ENCODE measurements around the gene CLDN8. TPM values are rescaled to one million over a fixed set of nuclear protein-coding genes. Genes with fewer than 3 reads are reported as not detected.

Gene CLDN8
- polyA plus RNA-seq, 1 donor = 48.9 TPM

DNA sequence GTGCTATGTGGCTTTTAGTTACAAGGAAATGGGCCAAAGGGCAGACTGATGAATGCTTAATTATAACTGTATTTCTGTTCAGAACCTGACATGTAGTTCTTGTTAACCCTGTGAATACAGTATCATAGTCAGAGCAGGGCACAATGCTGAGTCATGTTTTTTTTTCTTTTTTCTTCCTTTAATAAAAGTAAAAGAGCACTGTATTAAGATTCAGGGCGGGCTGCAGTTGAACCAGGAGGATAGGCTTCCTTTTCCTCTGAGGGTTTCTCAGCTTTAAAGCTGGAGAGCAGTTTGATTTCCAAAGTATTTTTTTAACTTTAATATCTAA is 8.7 kb downstream of the CLDN8 start:
- DNase-seq = no peak

DNA sequence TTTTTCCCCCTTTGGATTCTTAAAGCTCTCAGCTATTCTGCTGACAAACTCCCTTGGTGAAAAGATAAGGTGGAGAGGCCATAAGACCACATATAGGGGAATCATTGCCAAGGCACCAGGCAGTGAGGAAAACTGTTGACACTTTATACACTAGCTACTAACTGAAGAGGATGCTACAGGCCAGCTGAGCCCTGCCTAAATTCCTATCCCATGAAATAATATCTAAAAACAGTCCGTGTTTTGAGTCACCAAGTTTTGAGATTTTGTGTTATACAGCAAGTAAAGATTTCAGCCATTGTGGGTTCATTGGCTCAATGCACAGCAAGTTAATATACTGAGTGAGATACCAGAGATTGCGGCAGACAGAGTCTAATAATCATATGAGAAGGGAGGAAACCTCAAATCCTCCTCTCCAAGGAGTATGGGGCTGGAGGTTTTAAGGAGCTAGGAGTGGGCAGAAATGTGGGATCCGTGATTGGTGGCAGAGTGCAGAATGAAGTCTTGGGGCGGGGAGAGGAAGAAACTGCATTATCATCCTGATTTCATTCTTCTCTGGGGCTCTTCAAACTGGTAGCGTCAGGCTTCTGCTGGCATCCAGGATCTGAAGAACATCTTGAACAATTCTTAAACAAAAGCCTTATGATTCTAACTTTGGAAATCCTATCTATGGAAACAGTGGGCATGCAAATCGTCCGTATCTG is 9.2 kb downstream of the CLDN8 start:
- DNase-seq = no peak

DNA sequence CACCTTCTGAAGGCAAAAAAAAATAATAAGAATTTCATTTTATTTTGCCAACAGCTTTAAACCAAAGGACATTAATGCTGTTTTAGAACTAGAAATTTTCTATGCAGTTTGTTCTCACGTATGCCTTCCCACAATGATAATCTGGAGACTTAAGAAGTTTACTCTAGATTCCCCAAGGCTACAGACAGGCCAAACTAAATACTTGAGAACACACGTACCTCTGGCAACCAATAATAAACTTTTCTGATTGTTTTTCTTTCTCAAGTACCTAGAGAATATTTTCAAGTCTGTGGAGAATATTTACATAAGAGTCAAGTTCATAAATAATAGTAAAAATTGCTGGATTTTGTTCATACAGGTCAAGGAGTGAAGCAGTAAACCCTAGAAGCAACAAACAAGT is 15.9 kb downstream of the CLDN8 start:
- no peak for DNase-seq

DNA sequence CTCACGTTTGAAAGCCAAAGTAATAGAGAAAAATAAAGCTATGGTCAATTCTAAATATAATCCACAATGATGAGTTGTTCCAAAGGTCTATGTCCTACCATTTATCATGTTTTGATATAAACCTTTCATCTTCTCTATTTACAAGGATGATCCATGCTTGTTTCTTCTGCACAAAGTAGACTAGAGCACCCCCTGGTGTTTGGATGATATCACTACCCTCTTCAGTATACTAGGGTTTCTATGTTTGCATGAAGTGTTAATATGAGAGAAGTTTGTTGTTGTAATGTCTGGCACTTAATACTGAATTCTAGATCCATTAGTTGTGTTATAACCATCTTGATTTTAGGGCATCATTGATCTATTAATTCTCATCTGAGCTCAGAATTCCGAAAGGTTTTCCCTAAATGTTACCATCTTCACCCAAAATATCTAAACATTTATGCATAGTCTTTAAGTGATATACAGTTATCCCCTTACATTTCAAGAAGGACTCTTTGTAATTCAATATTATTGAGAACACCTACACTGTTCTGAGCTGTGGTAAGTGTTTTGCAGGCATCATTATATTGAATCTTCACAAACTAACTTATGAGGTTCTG is 21.1 kb downstream of the CLDN8 start:
- DNase-seq = peak; percentile 27

DNA sequence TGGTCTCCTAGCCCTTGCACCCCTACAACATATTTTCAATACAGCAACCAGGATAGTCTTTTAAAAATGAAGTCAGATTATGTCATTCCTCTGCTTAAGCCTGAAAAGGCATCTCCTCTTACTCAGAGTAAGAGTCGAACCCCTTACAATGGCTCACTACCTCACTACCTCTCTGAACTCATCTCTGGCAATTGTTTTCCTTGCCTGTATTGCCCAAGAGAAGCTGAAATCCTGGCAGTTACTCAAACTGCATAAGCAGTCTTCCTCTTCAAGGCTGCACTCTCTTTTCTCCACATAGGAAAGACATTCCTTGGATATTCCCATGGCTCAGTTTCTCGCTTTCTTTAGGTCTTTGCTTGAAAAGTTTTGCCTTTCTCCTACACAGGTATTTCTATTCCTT is 22.7 kb downstream of the CLDN8 start:
- DNase-seq = no peak

DNA sequence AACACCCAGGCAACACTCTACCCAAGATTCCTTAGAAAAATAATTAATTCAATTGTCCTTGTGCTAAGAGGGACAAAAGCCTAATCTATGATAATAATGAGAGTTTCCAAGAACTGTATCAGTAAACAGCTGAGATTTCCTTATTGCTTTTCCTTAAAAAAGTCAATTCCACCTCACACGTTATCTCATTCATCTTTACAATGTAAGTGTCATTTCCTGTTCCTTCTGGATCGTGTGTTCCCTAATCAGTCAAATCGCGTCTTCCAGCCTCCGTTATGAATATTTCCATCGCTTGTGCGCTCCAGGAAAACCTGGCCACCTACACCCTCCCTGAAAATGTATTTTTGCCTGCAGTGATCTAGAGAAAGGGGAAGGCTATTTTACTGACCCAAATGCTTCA is 25.3 kb downstream of the CLDN8 start:
- DNase-seq = no peak

DNA sequence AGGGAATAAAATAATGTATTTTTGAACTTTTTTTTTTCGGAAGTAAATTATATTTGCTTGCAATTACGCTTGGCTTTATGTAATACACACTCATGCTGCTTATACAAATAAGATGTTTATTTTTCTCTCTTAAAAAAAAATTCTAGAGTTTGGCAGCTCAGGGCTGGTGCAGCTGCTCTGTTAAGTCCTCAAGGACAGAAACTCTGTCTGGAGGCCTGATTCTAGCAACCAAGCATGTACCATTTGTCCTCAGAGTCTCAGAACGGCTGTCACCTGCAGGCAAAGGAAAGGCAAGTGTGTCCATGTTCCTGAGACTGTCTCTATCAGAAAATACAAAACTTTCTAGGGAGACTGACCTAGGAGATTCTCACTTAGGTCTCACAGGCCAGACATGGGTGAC is 26.1 kb downstream of the CLDN8 start:
- no peak for DNase-seq

DNA sequence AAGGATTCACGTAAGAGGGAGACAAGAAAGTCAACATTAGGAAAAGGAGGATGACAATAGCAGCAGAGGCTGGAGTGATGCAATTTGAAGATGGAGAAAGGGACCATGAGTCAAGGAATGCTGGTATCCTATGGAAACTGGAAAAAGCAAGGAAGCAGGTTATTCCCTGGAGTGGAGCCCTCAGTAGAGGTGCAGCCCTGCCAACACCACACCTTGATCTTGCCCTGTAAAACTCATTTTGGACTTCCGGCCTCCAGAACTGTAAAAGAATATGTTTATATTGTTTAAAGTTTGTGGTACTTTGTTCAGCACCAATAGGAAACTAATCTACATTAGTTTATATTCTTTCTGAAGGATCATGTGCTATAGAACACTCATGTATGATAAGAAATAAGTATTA is 29.7 kb downstream of the CLDN8 start:
- DNase-seq = no peak

DNA sequence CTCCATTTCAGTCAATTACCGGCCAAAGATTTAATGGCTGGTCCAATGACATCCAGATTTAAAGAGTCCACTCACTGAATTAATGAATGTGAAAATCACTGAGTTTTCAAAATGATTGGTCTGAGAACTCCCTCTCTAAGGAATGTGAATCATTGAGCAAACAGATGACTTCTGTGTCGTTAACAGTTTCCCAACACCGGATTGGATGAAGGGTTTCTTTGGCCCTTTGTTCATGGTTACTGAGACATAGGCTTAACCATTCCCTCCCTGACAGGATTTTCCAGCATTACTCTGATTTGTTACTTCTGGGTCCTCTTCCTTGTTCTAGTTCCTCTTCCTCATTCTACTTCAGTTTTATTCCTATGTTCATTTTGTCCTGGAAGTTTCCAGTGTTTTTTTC is 47.8 kb downstream of the CLDN8 start:
- DNase-seq = no peak

DNA sequence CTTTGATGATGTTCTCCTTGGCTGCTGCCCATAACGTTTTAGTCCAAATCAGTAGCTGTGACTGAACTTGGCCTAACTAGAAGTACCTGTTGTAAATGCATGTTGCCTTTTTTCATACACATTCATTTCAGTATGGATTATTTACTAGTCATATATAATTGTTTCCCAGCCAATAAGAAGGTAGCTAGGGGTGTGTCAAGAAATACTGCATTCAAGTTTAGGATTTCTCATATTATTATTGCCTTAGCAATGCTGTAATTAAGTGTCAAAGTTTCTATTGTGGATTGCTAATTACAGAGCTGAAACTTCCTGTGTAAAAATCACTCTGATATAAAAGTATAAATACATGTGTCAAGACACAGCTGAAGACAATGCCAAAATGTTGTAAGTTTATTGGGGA is 49.2 kb downstream of the CLDN8 start, which contains the start of gene CLDN17:
TSS of gene CLDN17 (minus strand) at position 101 of the 400 bp plus-strand sequence. CDS start 188 bp downstream, outside the sequence.
- DNase-seq = no peak

DNA sequence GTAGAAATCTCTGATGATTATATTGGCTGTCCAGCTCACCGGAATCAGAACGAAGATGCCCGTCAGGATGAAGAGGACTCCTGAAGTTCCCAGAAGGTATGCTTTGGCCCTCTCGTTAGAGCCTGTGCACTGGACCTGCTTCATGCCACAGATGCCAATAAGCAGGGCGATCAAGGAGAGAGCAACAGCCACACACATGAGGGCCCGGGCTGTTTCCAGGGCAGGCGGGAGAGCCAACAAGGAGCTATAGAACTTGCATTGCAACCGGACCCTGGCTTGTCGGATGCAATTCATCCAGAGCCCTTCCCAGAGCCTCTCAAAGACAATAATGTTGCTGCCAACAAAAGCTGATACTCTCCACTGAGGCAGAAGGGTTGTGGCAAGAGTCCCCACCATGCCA is 49.7 kb downstream of the CLDN8 start:
- DNase-seq = no peak

DNA sequence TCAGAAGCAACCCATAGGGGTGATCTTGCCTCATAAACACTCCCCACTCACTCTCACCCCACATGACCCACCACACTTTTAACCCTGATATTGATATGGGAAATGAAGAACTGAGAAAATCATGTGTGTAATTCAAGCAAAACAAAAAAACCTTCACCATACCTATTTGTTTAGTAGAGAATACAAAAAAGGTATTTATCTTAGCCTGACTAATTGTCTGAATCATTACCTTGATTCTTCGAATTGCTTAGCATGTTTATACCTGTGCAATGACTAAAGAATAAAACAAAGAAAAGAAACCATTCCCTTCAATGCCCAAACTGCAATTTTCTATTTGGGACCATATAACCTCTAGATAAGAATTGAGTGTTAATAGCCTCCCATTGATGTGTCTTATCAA is 51.1 kb downstream of the CLDN8 start:
- no peak for DNase-seq

Other genes with a start within 250 kb of the CLDN8 start
- not detected for gene CLDN17, start 49.3 kb downstream of the CLDN8 start, polyA plus RNA-seq (ENCODE audit: insufficient read length)
- not detected for gene KRTAP24-1, start 66.9 kb upstream of the CLDN8 start, polyA plus RNA-seq (ENCODE audit: insufficient read length)
- not detected for gene KRTAP25-1, start 73.4 kb upstream of the CLDN8 start, polyA plus RNA-seq (ENCODE audit: insufficient read length)
- not detected for gene KRTAP26-1, start 104.2 kb upstream of the CLDN8 start, polyA plus RNA-seq (ENCODE audit: insufficient read length)
- not detected for gene KRTAP27-1, start 121.6 kb upstream of the CLDN8 start, polyA plus RNA-seq (ENCODE audit: insufficient read length)
- not detected for gene KRTAP23-1, start 132.5 kb upstream of the CLDN8 start, polyA plus RNA-seq (ENCODE audit: insufficient read length)
- gene KRTAP13-2, start 156.2 kb upstream of the CLDN8 start, polyA plus RNA-seq (ENCODE audit: insufficient read length) = not detected
- gene KRTAP13-1, start 179.9 kb upstream of the CLDN8 start, polyA plus RNA-seq (ENCODE audit: insufficient read length) = not detected
- gene KRTAP13-3, start 209.8 kb upstream of the CLDN8 start, polyA plus RNA-seq (ENCODE audit: insufficient read length) = not detected
- gene KRTAP13-4, start 214.1 kb upstream of the CLDN8 start, polyA plus RNA-seq (ENCODE audit: insufficient read length) = not detected
- not detected for gene KRTAP15-1, start 224.2 kb upstream of the CLDN8 start, polyA plus RNA-seq (ENCODE audit: insufficient read length)